ENCODE data around the gene SLC29A1.

The SLC29A1 gene

DNA sequence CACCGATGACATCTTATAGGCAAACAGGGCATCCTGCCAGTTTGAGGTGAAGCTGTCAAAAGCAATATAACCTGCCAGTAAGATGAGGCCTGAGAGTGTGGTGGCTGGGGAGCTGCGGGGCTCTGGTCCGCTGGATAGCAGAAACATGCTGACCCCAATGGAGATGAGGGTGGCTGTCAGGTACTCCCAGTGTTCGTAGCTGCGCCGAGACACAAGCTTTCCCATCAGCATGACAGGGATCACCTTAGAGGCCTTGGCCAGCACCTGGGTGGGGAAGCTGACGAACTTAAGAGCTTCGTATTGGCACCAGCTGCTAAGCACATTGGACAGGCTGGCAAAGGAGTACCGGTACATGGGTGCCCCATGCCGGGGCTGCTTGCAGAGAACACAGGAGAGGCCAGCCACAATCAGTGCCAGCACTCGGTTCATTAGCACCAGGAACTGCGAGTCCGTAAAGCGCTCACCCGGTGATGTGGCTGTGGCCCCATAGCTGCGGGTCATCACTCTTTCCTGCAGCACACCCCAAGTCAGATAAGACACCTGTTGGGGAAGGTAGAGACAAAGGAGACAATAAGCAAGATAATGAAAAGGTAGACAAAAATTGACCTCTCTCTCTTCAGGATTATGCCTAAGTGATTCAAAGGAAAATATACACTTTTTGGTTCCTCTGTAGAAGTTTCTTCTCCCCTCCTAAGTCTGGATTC lies 31.9 kb downstream of the SLC29A1 start:
- no peak for DNase-seq (ENCODE audit: low read depth in 2 of 2)

GRCh38 chr6:44255871-44256774 lies 32.7 kb downstream of the SLC29A1 start:
- no peak for DNase-seq (ENCODE audit: low read depth in 2 of 2)

GRCh38 chr6:44256775-44257024 lies 33.3 kb downstream of the SLC29A1 start:
- no peak for DNase-seq (ENCODE audit: low read depth in 2 of 2)

GRCh38 chr6:44257025-44257752 lies 33.8 kb downstream of the SLC29A1 start, which contains the start of gene SLC35B2:
TSS of gene SLC35B2 (minus strand) at chr6:44257528. CDS start at chr6:44257410, 118 bp downstream.
- DNase-seq (ENCODE audit: low read depth in 2 of 2) = no peak

GRCh38 chr6:44257753-44258324 lies 34.4 kb downstream of the SLC29A1 start:
- no peak for DNase-seq (ENCODE audit: low read depth in 2 of 2)

DNA sequence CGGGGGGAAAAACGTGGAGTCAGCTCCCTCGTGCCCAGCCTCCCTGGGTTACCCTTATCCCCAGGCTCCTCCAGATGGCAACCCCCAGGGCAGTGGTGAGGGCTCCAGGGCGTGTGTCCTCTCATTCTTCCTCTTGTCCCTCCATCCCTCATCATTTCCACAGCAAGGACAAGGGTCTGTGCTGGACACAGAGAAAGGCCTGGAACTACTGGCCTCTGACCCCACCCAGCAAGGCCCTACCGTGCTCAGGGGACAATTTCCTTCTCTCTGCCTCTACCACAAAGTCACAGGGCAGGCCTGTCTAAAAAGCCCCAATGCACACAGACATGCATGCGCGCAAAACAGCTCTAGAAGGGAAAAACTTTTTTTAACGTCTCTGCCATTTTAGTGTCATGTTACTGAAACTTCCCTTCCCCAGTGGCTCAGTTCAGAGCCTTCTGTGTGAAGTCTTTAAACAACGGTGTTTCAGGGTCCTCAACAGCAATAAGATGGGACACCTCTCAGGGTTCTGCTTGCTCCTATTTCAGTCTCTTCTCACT lies 35.0 kb downstream of the SLC29A1 start:
- DNase-seq (ENCODE audit: low read depth in 2 of 2) = no peak

DNA sequence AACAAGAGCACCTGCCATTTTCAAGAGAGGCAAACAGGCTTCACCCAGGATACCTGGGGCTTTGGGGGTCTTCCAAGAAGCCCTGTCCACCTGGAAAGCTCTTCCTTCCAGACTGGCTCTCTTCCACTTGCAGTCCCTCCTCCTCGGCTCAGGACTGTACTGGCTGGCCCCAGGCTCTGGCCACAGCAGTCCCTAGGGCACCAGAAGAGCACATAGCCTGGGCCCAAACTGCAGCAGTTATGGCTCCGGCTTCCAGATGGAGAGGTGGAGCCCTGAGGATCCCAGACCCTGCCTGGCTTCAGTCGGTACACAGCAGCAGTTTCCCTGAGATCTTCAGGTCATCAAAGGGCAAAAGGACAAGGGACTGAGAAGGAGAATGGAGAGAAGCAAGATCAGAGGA lies 35.5 kb downstream of the SLC29A1 start:
- DNase-seq (ENCODE audit: low read depth in 2 of 2) = no peak

GRCh38 chr6:44260011-44260410 lies 36.6 kb downstream of the SLC29A1 start:
- no peak for DNase-seq (ENCODE audit: low read depth in 2 of 2)

GRCh38 chr6:44260451-44261297 lies 37.3 kb downstream of the SLC29A1 start:
- DNase-seq (ENCODE audit: low read depth in 2 of 2) = no peak

- DNase-seq (ENCODE audit: low read depth in 2 of 2) = no peak
Measured at GRCh38 chr6:44261581-44261980, 38.2 kb downstream of the SLC29A1 start.

- DNase-seq (ENCODE audit: low read depth in 2 of 2) = no peak
Measured at GRCh38 chr6:44262467-44263353, 39.3 kb downstream of the SLC29A1 start.

GRCh38 chr6:44263354-44264100 lies 40.1 kb downstream of the SLC29A1 start:
- no peak for DNase-seq (ENCODE audit: low read depth in 2 of 2)

- DNase-seq (ENCODE audit: low read depth in 2 of 2) = no peak
Measured at GRCh38 chr6:44264154-44265006, 41.0 kb downstream of the SLC29A1 start.

DNA sequence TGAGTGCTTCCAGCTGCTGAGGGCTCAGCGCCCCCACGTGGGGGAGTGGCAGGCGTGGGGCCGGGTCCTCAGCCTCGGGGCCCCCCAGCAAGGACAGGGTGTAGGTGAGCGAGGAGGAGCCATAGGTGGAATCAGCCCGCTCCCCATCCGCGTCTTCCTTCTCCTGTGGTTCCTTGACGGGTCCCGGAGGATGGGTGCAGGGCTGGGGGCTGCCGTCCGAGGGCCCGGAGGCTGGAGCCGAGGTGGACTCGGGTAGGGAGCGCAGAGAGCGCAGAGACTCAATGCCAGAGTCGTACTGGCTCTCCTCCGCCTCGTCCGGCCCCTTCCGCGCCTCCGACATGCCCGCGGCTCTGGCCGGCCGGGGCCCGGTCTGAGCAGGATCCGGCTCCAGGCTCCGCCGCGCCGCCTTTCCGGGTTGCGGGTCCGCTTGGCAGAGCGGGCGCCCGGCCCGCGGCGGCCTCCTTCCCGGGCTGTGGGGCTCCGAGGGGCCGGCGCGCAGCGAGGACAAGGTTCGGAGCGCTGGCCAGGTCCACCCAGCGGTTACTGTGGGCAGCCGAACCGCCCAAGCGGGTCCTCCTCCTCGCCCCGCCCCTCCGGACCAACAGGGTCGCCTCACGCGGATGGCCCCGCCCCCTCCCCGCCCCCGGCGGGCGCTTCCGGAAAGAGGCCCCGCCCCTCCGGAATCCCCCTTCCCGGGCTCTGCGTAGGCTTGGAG lies 41.8 kb downstream of the SLC29A1 start, which contains the start of gene NFKBIE:
NFKBIE (minus strand) TSS at position 545 of the 715 bp plus-strand sequence; CDS start at position 340, 205 bp downstream.
- DNase-seq (ENCODE audit: low read depth in 2 of 2) = peak; percentile 91 to 96

- no peak for DNase-seq (ENCODE audit: low read depth in 2 of 2)
Measured at GRCh38 chr6:44265722-44266233, 42.4 kb downstream of the SLC29A1 start.

DNA sequence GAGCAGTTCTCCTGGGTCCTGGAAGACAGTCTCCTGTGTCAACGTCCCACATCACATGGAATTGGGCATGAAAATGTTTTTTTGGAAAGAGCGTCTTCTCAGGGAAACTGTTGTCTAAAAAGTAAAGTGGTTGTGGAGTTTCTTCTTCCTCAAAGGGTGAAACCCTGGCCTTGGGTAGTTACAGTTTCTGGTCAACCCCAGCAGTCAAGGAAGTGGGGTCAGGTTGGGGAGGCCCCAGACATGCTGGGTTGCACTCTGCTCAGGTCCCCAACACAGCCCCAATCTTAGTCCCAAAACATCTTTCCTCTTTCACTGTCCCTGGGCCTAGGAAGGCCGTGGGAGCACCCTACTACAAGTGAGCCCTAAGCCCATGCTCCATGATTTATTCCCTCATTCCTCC lies 43.0 kb downstream of the SLC29A1 start:
- no peak for DNase-seq (ENCODE audit: low read depth in 2 of 2)

GRCh38 chr6:44267252-44267651 lies 43.9 kb downstream of the SLC29A1 start:
- no peak for DNase-seq (ENCODE audit: low read depth in 2 of 2)
